Adipose tissue (tissue), 3 donors: ENCODE results near the gene RIMS1. TPM values are rescaled to one million over a fixed set of nuclear protein-coding genes. Genes with fewer than 3 reads are reported as not detected.
"Not testable (repeated sequence)": the region's sequence is repeated elsewhere in the genome, so short reads cannot be mapped to it uniquely, and the experiment has no call there.

Source experiments
- H3K27ac ChIP-seq: one replicate; pipeline ENCODE4 v1.5.1; 2013; ENCODE audit warnings: low read depth, low read length
- WGBS, 3 donors: extraction: QIAGEN DNeasy Blood & Tissue Kit; methylation state at CpG; one replicate each; pipeline ENCODE4 v1.1.7; 2013; 5-methylcytosine and 5-hydroxymethylcytosine counted together
- polyA plus RNA-seq, 3 donors: library from polyadenylated mRNA; stranded (reverse); fragments of 200-250 nt; gene quantifications; one replicate each; pipeline ENCODE4 v1.2.3, GENCODE V29; 2013
- donor health status: healthy with polysubstance abuse.
- donor health status: Bipolar disorder and iron deficiency.
- donor health status: healthy.

The RIMS1 gene
- polyA plus RNA-seq, 3 donors = 0.10 to 0.22 (median 0.15) TPM

GRCh38 chr6:71967436-71967835, 81.1 kb downstream of the RIMS1 start:
- 66 to 83% (median 80%) methylated on average over 5 of the region's 5 CpGs for WGBS, 3 donors
- H3K27ac ChIP-seq = no peak overlapping the region

GRCh38 chr6:71977884-71978283, 91.5 kb downstream of the RIMS1 start:
- WGBS, 3 donors = 52 to 73% (median 57%) methylated on average over 4 of the region's 4 CpGs
- no peak overlapping the region for H3K27ac ChIP-seq

- H3K27ac ChIP-seq = no peak overlapping the region
- 66 to 79% (median 74%) methylated on average over 2 of the region's 2 CpGs for WGBS, 3 donors
These were observed 93.6 kb downstream of the RIMS1 start for GRCh38 chr6:71979911-71980310.

GRCh38 chr6:71982389-71982788, 96.0 kb downstream of the RIMS1 start:
- H3K27ac ChIP-seq = no peak overlapping the region
- 23 to 40% (median 27%) methylated on average over 1 of the region's 1 CpG for WGBS, 3 donors

DNA sequence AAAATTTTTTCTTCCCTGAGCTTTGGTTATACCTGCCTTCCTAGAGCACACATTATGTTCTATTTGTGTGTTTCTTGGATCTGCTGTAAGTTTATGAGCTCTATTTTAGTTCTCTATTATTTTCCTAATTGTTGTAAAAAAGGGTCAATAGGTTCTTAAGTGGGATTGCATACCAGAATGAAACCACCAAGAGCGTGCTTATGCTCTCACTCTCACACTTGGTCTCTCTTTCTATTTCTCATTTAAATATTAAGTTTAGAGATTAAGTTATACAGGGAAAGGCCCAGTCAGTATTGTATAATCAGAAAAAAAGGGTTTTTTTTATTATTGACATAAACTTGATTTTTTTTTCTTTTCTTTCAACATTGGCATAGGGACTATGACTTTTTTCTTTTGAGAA, 96.8 kb downstream of the RIMS1 start:
- WGBS, 3 donors = 81 to 88% (median 88%) methylated on average over 1 of the region's 1 CpG
- H3K27ac ChIP-seq = no peak overlapping the region

GRCh38 chr6:71994705-71995271, 108.4 kb downstream of the RIMS1 start:
- H3K27ac ChIP-seq = no peak overlapping the region
- 63 to 94% (median 79%) methylated on average over 1 of the region's 1 CpG for WGBS, 3 donors

- no peak overlapping the region for H3K27ac ChIP-seq
- WGBS, 3 donors = 75 to 92% (median 75%) methylated on average over 1 of the region's 1 CpG
These were observed 111.0 kb downstream of the RIMS1 start for GRCh38 chr6:71997341-71997740.

DNA sequence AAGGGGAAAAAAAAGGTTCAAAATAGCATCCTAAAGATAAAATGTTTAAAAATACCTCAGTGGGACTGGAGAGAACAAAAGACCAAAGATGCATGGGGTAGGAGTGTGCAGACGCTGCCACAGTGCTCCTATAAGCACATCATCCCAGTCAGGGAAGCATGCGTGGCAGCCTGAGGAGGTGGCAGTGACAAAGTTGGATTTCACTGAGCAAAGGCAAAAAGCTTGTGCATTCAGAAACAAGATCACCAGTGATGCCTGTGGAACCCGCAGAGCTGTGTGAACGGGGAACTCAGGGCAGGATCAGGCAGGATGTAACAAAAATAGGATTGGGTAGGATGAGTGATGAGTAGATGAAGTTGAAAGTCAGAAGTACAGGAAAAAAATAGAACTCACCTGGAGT, 116.1 kb downstream of the RIMS1 start:
- WGBS, 3 donors = 76 to 80% (median 78%) methylated on average over 4 of the region's 4 CpGs
- no peak overlapping the region for H3K27ac ChIP-seq

GRCh38 chr6:72006591-72006990, 120.2 kb downstream of the RIMS1 start:
- not testable (repeated sequence) for H3K27ac ChIP-seq
- WGBS, 3 donors = 85 to 95% (median 90%) methylated on average over 9 of the region's 9 CpGs

DNA sequence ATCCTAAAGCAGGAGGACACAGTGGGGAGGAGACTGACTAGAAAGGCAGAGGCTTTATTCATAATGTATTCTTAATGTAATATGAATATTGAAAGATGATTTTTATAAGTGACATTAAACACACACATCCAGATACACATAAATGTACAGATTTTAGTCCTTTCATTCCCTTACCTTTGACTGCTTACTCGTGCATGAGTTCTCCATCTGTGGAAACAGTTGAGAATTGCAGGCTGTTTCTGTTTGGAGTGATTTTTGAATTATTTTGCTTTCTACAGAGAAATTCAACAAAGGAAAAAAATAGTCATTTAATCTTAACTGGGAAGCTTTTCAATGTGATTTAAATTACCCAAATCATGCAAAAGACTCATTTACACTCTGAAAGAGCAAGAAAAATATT, 136.5 kb downstream of the RIMS1 start:
- H3K27ac ChIP-seq = no peak overlapping the region
- 15 to 33% (median 29%) methylated on average over 1 of the region's 1 CpG for WGBS, 3 donors

- H3K27ac ChIP-seq = no peak overlapping the region
- WGBS, 3 donors = 53 to 59% (median 56%) methylated on average over 2 of the region's 2 CpGs
These were observed 145.1 kb downstream of the RIMS1 start for GRCh38 chr6:72031471-72031870.

DNA sequence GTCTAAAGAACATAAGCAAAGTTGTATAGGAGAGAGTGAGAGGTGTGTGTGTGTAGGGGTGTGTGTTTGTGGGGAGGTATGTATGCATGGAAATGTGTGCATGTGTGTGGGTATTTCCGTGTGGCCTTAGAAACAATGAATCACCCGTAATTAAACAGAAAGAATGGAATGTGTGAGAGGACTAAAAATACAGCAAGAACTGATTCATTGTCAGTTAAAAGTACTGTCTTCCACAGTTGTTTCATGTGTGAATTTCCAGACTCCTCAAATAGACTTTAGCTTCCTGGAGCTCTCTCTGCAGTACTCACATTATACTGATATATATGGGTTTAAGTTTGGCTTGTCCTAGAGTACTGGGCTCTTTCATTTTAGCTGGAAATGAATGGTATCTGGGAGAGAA, 145.7 kb downstream of the RIMS1 start:
- 41 to 57% (median 54%) methylated on average over 2 of the region's 2 CpGs for WGBS, 3 donors

GRCh38 chr6:72035486-72035885, 149.1 kb downstream of the RIMS1 start:
- no peak overlapping the region for H3K27ac ChIP-seq

More for the DNA sequence above, 145.7 kb downstream of the RIMS1 start:
- H3K27ac ChIP-seq = no peak overlapping the region

DNA sequence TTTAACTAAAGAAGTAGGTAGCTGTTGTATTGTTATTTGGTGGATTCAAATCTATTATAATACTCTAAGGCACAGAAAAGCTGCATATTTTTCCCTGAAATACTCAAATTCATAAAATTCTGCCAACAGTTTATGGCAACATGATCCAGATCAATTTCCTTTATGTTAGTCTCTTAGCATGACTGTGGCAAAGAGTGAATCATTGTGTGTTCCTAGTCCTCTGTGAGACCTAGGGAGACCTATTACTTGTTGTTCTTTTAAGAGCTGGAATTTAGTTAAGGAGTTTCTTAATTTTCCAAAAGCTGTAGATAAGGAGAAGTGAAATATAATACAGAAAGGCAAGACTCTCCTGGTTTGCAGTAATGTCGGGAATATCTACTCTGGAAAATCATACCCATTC, 149.6 kb downstream of the RIMS1 start:
- WGBS, 3 donors = 84 to 92% (median 90%) methylated on average over 1 of the region's 1 CpG
- H3K27ac ChIP-seq = no peak overlapping the region

DNA sequence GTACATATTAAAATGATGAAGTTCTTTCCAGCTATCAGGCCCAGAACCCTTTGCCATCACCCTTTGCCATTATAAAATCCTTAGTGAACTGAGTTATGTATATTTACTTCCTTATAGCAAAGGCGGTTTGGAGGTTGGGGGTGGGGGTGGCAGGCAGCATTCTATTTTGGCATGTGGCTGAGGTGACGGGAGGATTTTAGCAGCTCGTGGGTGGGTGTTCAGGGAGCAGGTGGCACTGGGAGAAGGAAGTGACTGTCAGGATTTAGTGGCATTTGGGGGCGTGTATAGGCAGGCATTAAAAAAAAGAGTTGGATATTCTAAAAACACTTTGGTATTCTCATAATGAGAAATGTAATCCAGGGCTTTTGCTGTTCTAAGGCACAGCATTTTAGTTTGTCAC, 150.7 kb downstream of the RIMS1 start:
- 39 to 46% (median 46%) methylated on average over 4 of the region's 4 CpGs for WGBS, 3 donors

DNA sequence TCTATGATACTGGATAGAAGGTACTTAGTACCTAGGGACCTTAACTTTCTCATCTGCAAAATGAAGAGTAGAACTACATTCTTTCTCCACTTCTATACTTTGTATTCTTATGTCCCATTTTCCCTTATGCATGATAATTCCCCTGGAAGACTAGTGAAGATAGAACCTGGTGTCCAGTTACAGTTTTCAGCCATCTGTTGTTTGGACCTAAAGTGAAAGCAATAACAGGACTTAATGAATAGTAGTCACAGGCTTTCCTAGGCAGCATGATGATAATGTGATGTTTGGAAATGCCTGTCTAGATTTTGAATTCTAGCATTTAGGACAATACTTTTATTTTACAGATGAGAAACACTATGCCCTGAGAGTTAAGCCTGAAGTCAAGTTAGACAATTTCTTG, 153.8 kb downstream of the RIMS1 start:
- H3K27ac ChIP-seq = no peak overlapping the region

More for the DNA sequence above, 150.7 kb downstream of the RIMS1 start:
- no peak overlapping the region for H3K27ac ChIP-seq

- H3K27ac ChIP-seq = no peak overlapping the region
- WGBS, 3 donors = 74 to 82% (median 74%) methylated on average over 2 of the region's 2 CpGs
These were observed 155.7 kb downstream of the RIMS1 start for GRCh38 chr6:72042088-72042487.

GRCh38 chr6:72048080-72048479, 161.7 kb downstream of the RIMS1 start:
- WGBS, 3 donors = 52 to 72% (median 52%) methylated on average over 2 of the region's 2 CpGs
- H3K27ac ChIP-seq = no peak overlapping the region

DNA sequence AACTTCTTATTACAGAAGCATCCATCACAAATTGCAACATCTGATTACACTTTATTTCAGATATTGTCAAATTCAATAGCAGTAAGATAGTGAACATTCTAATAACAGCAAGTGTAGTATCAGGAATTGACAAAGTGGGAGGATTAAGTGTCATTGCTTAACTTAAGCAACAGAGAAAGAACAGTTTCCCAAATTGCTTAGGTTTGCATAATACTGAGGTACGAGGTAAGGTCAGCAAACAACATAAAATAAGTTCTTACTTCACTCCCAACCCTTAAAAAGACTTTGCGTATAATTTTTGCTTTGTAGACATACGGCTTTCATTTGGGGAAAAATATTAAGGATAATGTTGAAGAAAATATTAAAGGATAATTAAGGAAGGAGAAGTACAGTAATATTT, 163.0 kb downstream of the RIMS1 start:
- no peak overlapping the region for H3K27ac ChIP-seq
- 75 to 81% (median 78%) methylated on average over 3 of the region's 3 CpGs for WGBS, 3 donors

GRCh38 chr6:72061286-72061685, 174.9 kb downstream of the RIMS1 start:
- WGBS, 3 donors = 48 to 71% (median 59%) methylated on average over 6 of the region's 6 CpGs

More at GRCh38 chr6:72061286-72061685, 174.9 kb downstream of the RIMS1 start:
- no peak overlapping the region for H3K27ac ChIP-seq
